Parathyroid adenoma (tissue), 2 donors: Measurements from ENCODE around the gene SQOR.

Experiments used
- H2AFZ ChIP-seq: fragments of 300-600 bp; sonication (generic); one replicate; pipeline ENCODE4 v1.7.0; 2017; ENCODE audit warnings: antibody characterized with exemption, mild to moderate bottlenecking
- H3K27ac ChIP-seq: fragments of 300-600 bp; sonication (generic); one replicate; pipeline ENCODE4 v1.7.0; 2017
- H3K27me3 ChIP-seq: fragments of 300-600 bp; sonication (generic); one replicate; pipeline ENCODE4 v1.7.0; 2017; ENCODE audit warnings: low read length; ENCODE audit not compliant: control insufficient read depth, insufficient read depth
- H3K36me3 ChIP-seq: fragments of 300-600 bp; sonication (generic); one replicate; pipeline ENCODE4 v1.7.0; 2017; ENCODE audit warnings: low read length; ENCODE audit not compliant: control insufficient read depth, insufficient read depth
- H3K4me1 ChIP-seq: fragments of 300-600 bp; sonication (generic); one replicate; pipeline ENCODE4 v1.7.0; 2017; ENCODE audit warnings: control low read depth
- H3K4me2 ChIP-seq: fragments of 300-600 bp; sonication (generic); one replicate; pipeline ENCODE4 v1.7.0; 2017; ENCODE audit warnings: low read length
- H3K4me3 ChIP-seq: fragments of 300-600 bp; sonication (generic); one replicate; pipeline ENCODE4 v1.7.0; 2017; ENCODE audit warnings: low read depth, low read length
- H3K79me2 ChIP-seq: fragments of 300-600 bp; sonication (generic); one replicate; pipeline ENCODE4 v1.7.0; 2017; ENCODE audit warnings: control low read depth
- H3K9ac ChIP-seq: fragments of 300-600 bp; sonication (generic); one replicate; pipeline ENCODE4 v1.7.0; 2017; ENCODE audit warnings: mild to moderate bottlenecking
- H3K9me3 ChIP-seq: fragments of 300-600 bp; sonication (generic); one replicate; pipeline ENCODE4 v1.7.0; 2017; ENCODE audit warnings: low read length; ENCODE audit not compliant: control insufficient read depth
- TF ChIP-seq, protein P1 (sequence below): fragments of 300-600 bp; sonication (generic); IDR thresholded peaks from one replicate; pipeline ENCODE4 v1.7.0; 2017; ENCODE audit warnings: antibody characterized with exemption, mild to moderate bottlenecking
- donor health status: primary hyperparathyroidism.

Gene SQOR

DNA sequence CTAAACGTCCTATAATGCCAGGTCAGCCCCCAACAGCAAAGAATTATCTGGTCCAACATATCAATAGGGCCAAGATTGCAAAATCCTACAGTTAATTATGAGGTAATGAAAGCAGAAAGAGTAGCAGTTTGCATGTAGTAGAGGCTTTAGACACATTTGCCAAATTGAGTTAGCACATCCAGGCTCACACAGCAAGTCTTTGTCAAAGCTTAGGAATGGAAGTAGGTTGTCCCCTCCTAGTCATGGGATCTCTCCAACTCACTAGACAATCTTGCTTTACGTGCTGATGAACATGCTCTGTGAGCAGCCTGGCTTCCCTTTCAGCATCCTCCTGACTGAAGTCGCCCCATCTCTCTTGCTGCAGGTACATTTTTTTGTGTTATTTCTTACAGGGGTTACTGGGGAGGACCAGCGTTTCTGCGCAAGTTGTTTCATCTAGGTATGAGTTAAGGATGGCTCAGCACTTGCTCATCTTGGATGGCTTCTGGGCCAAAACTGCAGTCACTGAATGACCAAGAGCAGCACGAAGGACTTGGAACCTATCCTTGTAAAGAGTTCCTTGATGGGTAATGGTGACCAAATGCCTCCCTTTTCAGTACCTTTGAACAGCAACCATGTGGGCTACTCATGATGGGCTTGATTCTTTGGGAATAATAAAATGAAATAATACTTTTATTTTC lies 55.9 kb downstream of the SQOR start:
- H3K79me2 ChIP-seq: no peaks in the 10 kb centered on the region
- H3K9me3 ChIP-seq: no peaks in the 10 kb centered on the region
- H3K4me3 ChIP-seq: no peak overlapping the region
- TF ChIP-seq, protein P1, sequence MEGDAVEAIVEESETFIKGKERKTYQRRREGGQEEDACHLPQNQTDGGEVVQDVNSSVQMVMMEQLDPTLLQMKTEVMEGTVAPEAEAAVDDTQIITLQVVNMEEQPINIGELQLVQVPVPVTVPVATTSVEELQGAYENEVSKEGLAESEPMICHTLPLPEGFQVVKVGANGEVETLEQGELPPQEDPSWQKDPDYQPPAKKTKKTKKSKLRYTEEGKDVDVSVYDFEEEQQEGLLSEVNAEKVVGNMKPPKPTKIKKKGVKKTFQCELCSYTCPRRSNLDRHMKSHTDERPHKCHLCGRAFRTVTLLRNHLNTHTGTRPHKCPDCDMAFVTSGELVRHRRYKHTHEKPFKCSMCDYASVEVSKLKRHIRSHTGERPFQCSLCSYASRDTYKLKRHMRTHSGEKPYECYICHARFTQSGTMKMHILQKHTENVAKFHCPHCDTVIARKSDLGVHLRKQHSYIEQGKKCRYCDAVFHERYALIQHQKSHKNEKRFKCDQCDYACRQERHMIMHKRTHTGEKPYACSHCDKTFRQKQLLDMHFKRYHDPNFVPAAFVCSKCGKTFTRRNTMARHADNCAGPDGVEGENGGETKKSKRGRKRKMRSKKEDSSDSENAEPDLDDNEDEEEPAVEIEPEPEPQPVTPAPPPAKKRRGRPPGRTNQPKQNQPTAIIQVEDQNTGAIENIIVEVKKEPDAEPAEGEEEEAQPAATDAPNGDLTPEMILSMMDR: no peak
- no peak overlapping the region for H3K4me2 ChIP-seq
- H3K9ac ChIP-seq: no peak overlapping the region
- H3K36me3 ChIP-seq: no peaks in the 10 kb centered on the region
- no peaks in the 10 kb centered on the region for H3K4me1 ChIP-seq
- H2AFZ ChIP-seq: no peak overlapping the region
- no peaks in the 10 kb centered on the region for H3K27me3 ChIP-seq
- H3K27ac ChIP-seq: no peak overlapping the region

DNA sequence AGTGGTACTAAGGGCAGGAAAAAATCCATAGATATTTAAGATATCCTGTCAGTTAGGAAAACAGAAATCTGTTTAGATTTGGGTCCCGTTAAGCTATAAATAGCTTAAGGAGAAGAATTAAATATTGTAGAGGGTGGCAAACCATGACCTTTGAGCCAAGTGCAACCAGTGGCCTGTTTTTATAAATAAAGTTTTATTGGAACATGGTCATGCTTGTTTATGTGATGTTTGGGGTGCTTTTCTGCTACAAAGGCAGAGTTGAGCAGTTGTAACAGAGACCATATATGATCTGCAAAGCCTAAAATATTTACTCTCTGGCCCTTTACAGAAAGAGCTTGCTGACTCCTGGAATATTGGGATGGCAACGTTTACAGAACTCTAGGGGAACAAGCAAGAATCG lies 66.3 kb downstream of the SQOR start:
- no peaks in the 10 kb centered on the region for H3K27me3 ChIP-seq
- TF ChIP-seq, protein P1: no peak

DNA sequence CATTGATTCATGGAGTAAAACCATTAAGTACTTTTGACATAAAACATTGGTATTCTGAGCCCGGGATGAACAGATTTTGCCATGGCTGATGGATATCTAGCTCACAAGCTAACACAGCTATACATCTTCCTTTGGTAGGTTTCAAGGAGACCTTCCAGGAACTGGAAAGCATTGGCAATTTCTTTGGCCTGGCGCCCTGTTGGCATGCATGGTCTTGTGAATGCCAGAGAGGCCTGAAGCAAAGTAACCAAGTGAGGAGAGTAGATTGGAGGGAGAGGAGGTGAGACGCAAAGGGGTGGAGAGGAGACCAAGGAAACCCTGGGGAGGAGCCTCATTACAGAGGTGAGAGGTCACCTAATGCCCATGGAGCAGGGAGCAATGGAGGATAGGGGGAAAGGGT lies 67.2 kb downstream of the SQOR start:
- H3K9ac ChIP-seq: no peak overlapping the region
- no peak overlapping the region for H2AFZ ChIP-seq
- no peak overlapping the region for H3K27ac ChIP-seq
- H3K9me3 ChIP-seq: no peaks in the 10 kb centered on the region
- no peaks in the 10 kb centered on the region for H3K4me1 ChIP-seq
- no peak overlapping the region for H3K4me2 ChIP-seq
- H3K79me2 ChIP-seq: no peaks in the 10 kb centered on the region
- no peak overlapping the region for H3K4me3 ChIP-seq
- TF ChIP-seq, protein P1: no peak
- no peaks in the 10 kb centered on the region for H3K36me3 ChIP-seq
- no peaks in the 10 kb centered on the region for H3K27me3 ChIP-seq

More for the DNA sequence above, 66.3 kb downstream of the SQOR start:
- Histone ChIP-seq H2AFZ (no peak overlapping the region), H3K4me2 (no peak overlapping the region), H3K9ac (no peak overlapping the region), H3K79me2 (no peaks in the 10 kb centered on the region), H3K4me1 (no peaks in the 10 kb centered on the region), H3K4me3 (no peak overlapping the region), H3K27ac (no peak overlapping the region), H3K36me3 (no peaks in the 10 kb centered on the region), H3K9me3 (no peaks in the 10 kb centered on the region)

DNA sequence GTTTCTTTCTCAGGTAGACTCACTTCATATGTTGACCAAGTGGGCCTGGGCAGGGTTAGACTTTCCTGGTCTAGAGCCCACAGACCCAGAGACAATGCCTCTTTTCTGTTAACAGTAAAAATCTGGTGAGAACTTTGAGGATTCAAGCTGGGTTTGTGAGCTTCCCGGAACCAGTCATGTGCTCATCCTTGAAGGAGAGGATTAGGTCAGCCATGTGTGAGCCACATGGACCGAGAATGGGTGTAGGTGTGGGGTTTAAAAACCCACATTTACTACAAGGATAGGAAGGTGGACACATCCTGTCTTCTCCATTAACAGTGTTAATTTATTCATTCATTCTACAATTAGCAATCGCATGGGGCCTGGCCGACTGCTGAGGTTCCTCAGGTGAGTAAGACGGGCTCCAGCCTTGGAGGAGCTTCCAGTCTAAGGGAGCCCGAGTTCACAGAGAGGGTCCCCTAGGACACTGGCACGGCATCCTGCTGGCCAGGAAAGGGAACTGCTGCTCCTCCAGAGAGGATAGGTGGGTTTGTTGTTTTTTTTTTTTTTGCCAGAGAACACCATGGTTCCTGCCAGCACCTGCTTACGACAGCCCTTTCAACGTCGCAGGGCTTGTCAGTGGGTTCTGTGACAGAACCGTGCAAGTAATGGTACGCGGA lies 69.0 kb downstream of the SQOR start:
- H3K27ac ChIP-seq: no peak overlapping the region
- no peaks in the 10 kb centered on the region for H3K27me3 ChIP-seq
- no peaks in the 10 kb centered on the region for H3K4me1 ChIP-seq
- peak overlapping the region; percentile 66 for H2AFZ ChIP-seq
- no peaks in the 10 kb centered on the region for H3K9me3 ChIP-seq
- H3K9ac ChIP-seq: no peak overlapping the region
- H3K79me2 ChIP-seq: no peaks in the 10 kb centered on the region
- no peaks in the 10 kb centered on the region for H3K36me3 ChIP-seq
- TF ChIP-seq, protein P1: no peak
- no peak overlapping the region for H3K4me3 ChIP-seq
- no peak overlapping the region for H3K4me2 ChIP-seq
